B cell (primary cell): ENCODE measurements around the gene MUC6.
"Not testable (repeated sequence)": the region's sequence is repeated elsewhere in the genome, so short reads cannot be mapped to it uniquely, and the experiment has no call there.

ENCODE experiments used
- EZH2 ChIP-seq: IDR thresholded peaks from 2 replicates; pipeline ENCODE4 v1.6.1; 2012; ENCODE audit warnings: borderline replicate concordance, low read depth, mild to moderate bottlenecking, moderate library complexity, low read length; ENCODE audit not compliant: insufficient read depth, poor library complexity, severe bottlenecking
- TF ChIP-seq, protein P1 (sequence below): fragments of 200-600 bp; IDR thresholded peaks from one replicate; pipeline ENCODE4 v1.8.0; 2022; ENCODE audit warnings: antibody characterized with exemption, mild to moderate bottlenecking

DNA sequence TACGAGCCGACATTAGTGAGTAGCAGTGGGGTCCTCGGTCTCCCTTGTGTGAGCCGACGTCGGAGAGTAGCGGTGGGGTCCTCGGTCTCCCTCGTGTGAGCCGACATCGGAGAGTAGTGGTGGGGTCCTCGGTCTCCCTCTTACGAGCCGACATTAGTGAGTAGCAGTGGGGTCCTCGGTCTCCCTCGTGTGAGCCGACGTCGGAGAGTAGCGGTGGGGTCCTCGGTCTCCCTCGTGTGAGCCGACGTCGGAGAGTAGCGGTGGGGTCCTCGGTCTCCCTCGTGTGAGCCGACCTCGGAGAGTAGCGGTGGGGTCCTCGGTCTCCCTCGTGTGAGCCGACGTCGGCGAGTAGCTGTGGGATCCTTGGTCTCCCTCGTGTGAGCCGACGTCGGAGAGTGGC is 61.1 kb downstream of the MUC6 start:
- TF ChIP-seq, protein P1, sequence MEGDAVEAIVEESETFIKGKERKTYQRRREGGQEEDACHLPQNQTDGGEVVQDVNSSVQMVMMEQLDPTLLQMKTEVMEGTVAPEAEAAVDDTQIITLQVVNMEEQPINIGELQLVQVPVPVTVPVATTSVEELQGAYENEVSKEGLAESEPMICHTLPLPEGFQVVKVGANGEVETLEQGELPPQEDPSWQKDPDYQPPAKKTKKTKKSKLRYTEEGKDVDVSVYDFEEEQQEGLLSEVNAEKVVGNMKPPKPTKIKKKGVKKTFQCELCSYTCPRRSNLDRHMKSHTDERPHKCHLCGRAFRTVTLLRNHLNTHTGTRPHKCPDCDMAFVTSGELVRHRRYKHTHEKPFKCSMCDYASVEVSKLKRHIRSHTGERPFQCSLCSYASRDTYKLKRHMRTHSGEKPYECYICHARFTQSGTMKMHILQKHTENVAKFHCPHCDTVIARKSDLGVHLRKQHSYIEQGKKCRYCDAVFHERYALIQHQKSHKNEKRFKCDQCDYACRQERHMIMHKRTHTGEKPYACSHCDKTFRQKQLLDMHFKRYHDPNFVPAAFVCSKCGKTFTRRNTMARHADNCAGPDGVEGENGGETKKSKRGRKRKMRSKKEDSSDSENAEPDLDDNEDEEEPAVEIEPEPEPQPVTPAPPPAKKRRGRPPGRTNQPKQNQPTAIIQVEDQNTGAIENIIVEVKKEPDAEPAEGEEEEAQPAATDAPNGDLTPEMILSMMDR = not testable (repeated sequence)
- TF ChIP-seq EZH2 = not testable (repeated sequence)
